Mucosa of gallbladder (tissue), 1 donor: ENCODE measurements around the gene PARP3. TPM values are rescaled to one million over a fixed set of nuclear protein-coding genes. Genes with fewer than 3 reads are reported as not detected.
A peak's percentile ranks its signal among the peaks of the same experiment; 100 is the strongest.

Source experiments
- DNase-seq: peaks from one replicate; pipeline ENCODE4 v3.0.0-alpha.2; 2020; ENCODE audit warnings: low spot score
- total RNA-seq: library from RNA; stranded (reverse); gene quantifications from one replicate; pipeline ENCODE4 v1.2.1, GENCODE V29; 2021
- donor health status: DM: no; HTN: no; CAD: no.

The PARP3 gene
- total RNA-seq, 1 donor from 2014 or later = 25.4 TPM

DNA sequence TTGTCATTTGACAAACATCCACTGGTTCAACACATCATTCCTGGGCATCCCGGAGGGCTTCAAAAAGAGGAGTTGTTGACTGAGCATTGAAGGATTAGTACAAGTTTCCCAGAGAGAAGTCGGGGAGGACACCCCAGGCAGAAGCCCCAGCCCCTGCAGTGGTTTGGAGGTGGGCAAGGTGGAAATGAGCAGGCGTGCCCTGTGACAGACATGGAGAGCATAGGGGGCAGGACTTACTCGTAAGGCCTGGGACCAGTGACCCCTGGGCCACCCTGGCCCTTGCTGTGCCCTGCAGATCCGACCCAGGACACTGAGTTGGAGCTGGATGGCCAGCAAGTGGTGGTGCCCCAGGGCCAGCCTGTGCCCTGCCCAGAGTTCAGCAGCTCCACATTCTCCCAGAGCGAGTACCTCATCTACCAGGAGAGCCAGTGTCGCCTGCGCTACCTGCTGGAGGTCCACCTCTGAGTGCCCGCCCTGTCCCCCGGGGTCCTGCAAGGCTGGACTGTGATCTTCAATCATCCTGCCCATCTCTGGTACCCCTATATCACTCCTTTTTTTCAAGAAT, 5.9 kb downstream of the PARP3 start:
- DNase-seq = no peak

DNA sequence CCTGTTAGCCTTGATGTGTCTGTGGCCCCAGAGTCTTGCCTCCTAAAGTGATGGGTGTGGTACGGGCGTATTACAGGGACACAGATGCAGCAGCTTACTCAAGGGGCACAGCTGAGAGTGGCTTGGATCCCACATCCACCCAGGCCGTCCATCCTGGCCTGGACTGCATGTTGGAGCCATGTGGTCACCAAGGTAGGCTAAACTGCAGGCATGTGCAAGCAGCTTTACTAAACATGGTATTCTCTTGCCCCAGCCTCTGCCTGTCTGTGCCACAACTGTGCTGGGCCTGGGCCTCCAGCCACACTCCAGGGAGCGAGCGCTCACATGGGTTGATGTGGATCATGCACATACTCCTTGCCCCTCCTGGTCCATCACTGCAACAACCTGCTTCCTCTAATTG, 7.0 kb downstream of the PARP3 start:
- no peak for DNase-seq

DNA sequence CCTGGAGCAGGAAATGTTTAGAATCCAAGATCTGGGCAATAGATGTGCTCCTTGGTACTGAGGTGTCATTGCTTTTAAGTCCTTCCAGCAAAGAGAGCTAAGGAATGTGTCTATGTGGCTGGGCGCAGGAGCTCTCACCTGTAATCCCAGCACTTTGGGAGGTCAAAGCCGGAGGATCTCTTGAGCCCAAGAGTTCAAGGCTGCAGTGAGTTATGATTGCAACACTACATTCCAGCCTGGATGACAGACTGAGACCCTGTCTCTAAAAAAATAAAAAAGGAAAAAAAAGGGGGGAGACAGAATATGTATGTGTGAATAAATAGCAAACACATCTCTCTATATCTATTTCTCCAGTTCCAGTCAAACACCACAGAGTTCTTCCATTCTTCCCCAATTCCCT, 8.7 kb downstream of the PARP3 start:
- no peak for DNase-seq

DNA sequence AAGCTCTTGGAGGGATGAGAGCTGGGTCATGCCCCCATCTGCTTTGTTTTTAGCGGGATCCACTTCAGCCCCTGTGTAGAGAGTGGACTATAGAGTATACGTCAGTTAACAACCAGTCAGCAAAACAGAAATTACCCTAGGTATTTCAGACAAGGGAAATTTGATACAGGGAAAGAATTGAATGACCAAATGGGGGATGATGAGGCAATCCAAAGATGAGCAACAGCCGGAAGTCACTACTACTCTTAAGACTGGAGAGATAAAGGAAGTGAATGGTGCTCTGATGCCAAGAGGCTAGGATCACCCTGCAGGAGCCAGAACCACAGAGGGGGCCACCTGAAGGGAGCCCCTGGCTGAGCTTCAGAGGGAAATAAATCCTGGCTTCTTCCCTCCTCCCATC, 11.3 kb downstream of the PARP3 start:
- DNase-seq = no peak

GRCh38 chr3:51954105-51954504, 11.9 kb downstream of the PARP3 start:
- no peak for DNase-seq

GRCh38 chr3:51954713-51955112, 12.6 kb downstream of the PARP3 start:
- no peak for DNase-seq

DNA sequence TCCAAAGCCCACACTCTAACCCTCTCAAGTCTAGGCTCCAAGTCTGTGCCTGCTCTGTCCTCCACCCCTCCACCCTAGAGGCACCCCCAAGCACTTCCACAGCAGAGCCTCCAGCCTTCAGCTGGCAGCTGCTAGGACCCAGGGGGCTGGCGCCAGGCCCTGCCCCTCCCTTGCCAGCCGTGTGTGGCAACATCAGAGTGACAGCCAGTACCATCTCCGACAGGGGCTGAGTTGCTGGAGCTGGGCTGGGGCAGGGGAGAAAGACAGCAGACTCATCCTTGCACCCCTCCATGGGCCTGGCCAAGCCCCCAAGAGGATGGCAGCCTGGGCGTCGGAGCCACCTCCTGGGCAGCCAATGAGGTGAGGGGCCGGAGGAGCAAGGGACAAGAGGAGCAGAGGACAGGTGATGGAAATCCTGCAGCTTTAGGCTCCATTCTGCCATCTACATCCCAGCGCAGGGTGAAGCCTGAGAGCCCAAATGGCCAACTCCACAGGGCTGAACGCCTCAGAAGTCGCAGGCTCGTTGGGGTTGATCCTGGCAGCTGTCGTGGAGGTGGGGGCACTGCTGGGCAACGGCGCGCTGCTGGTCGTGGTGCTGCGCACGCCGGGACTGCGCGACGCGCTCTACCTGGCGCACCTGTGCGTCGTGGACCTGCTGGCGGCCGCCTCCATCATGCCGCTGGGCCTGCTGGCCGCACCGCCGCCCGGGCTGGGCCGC, 13.2 kb downstream of the PARP3 start, which contains the start of gene GPR62:
GPR62 (plus strand) TSS at position 207 of the 718 bp plus-strand sequence; CDS start at position 479, 272 bp downstream.
- no peak for DNase-seq

- peak; percentile 38 for DNase-seq
Measured at GRCh38 chr3:51955893-51956770, 14.0 kb downstream of the PARP3 start.

GRCh38 chr3:51957520-51958205, 15.5 kb downstream of the PARP3 start:
- no peak for DNase-seq

DNA sequence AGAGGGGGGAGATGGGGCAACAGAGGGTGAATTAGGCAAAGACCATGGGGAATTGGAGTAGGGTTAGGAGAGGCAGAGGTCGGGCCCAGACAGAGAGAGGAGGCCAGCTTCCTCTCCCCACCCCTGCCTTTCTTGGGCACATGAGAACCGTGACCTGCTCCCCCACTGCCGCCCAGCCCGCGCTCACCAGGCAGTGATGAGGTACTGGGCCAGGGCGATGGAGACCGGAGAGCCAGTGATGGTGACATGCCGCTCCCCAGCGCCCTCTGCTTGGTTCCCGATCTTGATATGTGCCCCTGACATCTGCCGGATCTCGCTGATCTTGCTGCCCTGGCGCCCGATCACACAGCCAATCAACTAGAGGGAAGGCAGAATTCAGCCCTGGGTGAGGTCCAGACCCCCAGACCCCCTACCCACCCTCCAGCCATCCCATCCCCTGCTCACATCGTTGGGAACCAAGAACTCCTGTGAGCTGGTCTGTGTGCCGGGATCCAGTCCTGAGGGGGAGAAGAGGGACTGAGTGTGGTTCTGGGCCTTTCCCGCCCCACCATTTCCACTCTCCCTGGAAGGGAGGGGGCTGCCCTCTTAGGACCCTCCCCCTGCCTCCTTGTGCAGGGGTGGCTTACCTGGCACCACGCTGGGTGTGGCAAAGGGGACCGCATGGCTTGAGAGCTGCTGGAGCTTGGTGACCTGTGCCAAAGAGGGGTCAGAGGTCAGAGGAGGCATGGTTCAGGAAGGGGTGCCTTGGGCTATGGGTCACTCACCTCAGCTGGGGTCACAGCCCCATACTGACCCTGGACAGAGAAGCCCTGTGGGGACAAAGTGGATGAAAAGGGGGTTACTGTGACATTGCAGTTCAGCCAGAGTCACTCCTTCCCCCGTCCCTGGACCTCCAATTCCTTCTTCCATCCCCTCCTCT, 16.7 kb downstream of the PARP3 start:
- no peak for DNase-seq

DNA sequence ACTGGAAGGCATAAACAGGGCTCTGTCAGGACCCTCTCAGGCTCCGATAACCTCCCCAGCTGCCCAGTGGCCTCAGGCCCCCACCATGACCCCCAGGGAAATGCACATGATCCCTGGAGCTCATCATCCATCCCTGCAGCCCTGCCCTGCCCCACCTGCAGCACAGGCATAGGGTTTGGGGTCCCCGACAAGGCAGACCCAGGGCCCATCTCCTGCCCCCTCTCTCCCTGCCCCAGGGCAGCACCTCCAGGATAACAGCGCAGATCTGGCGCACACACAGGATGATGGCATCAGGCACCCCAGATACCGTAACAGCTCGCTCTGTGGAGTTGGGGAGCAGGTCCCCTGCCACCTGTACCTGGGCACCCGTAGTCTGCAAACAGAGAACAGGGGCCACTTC, 17.5 kb downstream of the PARP3 start:
- no peak for DNase-seq

DNA sequence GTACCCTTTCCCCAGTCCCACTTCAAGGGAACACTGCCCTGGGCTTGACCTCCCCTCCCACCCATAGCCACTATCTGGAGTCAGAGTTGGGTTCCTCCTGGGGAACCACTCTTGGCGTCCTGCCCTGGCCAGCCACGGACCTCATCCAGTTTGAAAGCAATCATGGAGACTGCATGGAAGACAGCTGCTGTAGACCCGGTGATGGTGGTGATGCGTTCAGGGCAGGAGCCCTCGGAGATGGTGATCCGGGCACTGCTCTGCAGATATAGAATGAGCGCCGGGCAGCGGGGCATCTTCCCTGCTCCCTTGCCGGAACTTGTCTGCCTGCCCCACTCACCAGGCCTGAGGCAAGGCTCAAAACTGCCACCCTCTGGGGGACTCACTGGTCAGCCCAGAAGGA, 18.2 kb downstream of the PARP3 start:
- no peak for DNase-seq

- DNase-seq = no peak
Measured at GRCh38 chr3:51961011-51961410, 18.8 kb downstream of the PARP3 start.

DNA sequence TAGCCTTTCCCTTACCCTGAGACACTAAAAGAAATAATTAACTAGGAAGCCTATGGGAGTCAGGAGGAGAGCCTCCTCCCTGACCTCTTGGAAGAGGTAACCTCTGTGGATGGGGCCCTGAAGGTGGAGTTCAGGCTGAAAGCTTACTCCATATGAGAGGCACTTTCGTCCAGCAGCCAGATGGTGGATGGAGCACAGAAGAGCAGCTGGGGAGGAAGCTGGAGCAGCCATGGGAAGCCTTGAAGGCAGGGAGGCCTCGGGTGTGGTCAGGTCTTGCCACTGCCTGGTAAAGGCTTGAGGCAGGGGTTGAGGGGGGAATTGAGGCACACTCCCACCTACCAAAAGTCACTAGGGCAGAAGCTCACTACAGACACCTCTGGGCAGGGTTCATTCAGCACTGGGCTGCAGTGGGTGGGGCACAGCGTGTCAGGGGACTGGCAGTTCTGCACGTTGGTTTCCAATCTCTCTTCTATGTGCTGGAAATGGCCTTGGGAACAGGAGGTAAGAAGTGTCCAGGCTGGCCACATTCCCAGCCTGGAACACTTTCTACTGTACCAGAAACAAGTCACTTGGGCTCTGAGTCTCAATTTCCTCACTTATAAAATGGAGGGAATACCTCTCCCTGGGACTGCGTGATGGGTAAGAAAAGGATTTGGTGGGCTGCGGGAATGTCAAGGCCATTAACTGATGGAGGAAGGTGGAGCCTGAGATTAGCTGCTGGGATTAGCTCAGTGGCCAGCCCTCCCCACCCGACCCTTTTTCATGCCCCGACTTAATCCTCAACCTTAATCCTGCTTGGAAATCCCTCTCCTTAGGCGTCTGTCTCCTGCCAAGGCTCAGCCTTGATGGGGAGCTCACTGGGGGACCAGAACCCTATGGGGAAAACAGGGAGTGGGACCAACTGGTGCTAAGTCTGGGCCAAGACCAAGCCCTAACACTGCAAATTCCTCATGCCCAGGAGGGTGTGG, 19.7 kb downstream of the PARP3 start:
- no peak for DNase-seq

GRCh38 chr3:51962854-51963530, 20.8 kb downstream of the PARP3 start:
- DNase-seq = no peak

DNA sequence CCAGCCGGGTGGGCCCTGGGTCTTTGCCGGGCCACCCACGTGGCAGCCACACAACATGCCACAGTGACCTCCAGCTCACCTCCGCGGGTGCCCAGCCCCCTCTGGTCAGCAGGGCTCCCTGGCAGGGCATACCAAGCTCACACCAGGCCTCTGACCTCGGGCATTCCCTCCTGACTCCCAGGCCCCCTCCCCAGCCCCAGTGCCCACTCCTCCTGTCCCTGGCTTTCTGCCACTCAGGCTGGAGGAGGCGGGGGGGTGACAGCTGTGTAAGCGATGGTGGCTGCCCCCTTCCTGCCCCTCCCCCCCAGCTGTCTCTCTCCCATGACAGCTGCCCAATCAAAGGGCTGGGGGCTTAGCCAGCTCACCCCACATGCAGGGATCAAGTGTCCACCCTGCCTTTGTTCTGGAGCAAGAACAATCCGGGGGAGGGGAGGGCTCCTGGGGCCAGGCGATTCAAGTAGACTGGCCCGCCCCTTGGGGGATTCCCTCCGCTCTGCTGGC, 21.8 kb downstream of the PARP3 start:
- no peak for DNase-seq

DNA sequence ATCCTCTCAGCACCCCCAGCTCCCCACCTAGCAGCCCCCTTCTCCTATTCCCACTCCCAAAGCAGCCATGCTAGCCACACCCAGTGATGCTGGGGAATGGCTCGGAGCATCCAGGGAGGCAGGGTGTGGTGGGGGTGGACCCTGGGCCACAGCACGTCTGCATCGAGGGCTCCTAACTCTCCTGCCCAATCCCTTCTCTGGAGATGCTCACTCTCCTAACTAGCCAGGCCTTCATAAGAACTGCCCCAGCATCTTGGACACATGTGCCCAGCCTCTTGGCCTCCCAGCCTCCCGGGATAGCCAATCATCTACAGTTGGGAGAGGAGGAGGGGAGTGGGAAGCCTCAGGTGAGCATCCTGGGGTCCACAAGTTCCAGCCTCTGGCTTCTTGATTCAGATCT, 22.4 kb downstream of the PARP3 start:
- DNase-seq = no peak

GRCh38 chr3:51966016-51966415, 23.9 kb downstream of the PARP3 start:
- no peak for DNase-seq

GRCh38 chr3:51966486-51966885, 24.3 kb downstream of the PARP3 start:
- no peak for DNase-seq
